ENCODE data around the gene MGST3. TPM values are rescaled to one million over a fixed set of nuclear protein-coding genes. Genes with fewer than 3 reads are reported as not detected.
"Not testable (repeated sequence)": the region's sequence is repeated elsewhere in the genome, so short reads cannot be mapped to it uniquely, and the experiment has no call there.

Gene MGST3
- total RNA-seq, 4 donors from 2014 or later: 76.7 to 196 (median 138) TPM

GRCh38 chr1:165634154-165634921 is 3.3 kb downstream of the MGST3 start:
- H3K4me1 ChIP-seq: peaks cover 0 to 22% of the 10 kb centered on the region in 2 donors
- TF ChIP-seq POLR2A (IDR thresholded peaks at IDR 0.05) (no peak), CTCF (IDR thresholded peaks at IDR 0.05) (no peak)
- H3K4me3 ChIP-seq: no peak overlapping the region
- no peaks in the 10 kb centered on the region for H3K36me3 ChIP-seq
- DNase-seq: no peak
- intact Hi-C loops (cut with DNase I; ENCODE audit: low total_unique reads): no loop called here
- no peak overlapping the region for H3K27ac ChIP-seq
- H3K27me3 ChIP-seq: no peaks in the 10 kb centered on the region
- H3K9me3 ChIP-seq: no peaks in the 10 kb centered on the region

- Histone ChIP-seq H3K36me3 (no peaks in the 10 kb centered on the region), H3K27ac (no peak overlapping the region), H3K4me1 (peaks cover 0 to 22% of the 10 kb centered on the region in 2 donors), H3K4me3 (no peak overlapping the region), H3K27me3 (no peaks in the 10 kb centered on the region), H3K9me3 (no peaks in the 10 kb centered on the region)
- intact Hi-C loops (cut with DNase I; ENCODE audit: low total_unique reads): no loop called here
- DNase-seq: no peak
- TF ChIP-seq CTCF (IDR thresholded peaks at IDR 0.05) (no peak), POLR2A (IDR thresholded peaks at IDR 0.05) (no peak)
Observed at GRCh38 chr1:165635329-165635728, 4.3 kb downstream of the MGST3 start.

GRCh38 chr1:165635823-165636222 is 4.8 kb downstream of the MGST3 start:
- no peak overlapping the region for H3K4me3 ChIP-seq
- no peaks in the 10 kb centered on the region for H3K36me3 ChIP-seq
- intact Hi-C loops (cut with DNase I; ENCODE audit: low total_unique reads): no loop called here
- no peaks in the 10 kb centered on the region for H3K9me3 ChIP-seq
- H3K27me3 ChIP-seq: no peaks in the 10 kb centered on the region
- no peak for DNase-seq
- H3K27ac ChIP-seq: no peak overlapping the region
- TF ChIP-seq CTCF (IDR thresholded peaks at IDR 0.05) (no peak), POLR2A (IDR thresholded peaks at IDR 0.05) (no peak)
- H3K4me1 ChIP-seq: peaks cover 0 to 22% of the 10 kb centered on the region in 2 donors

- intact Hi-C loops (cut with DNase I; ENCODE audit: low total_unique reads): no loop called here
- Histone ChIP-seq H3K27ac (peak overlapping the region in 1 of 2 donors; percentile 31), H3K9me3 (no peaks in the 10 kb centered on the region), H3K4me1 (peaks cover 0 to 26% of the 10 kb centered on the region in 2 donors), H3K27me3 (no peaks in the 10 kb centered on the region), H3K4me3 (no peak overlapping the region), H3K36me3 (no peaks in the 10 kb centered on the region)
- TF ChIP-seq CTCF (IDR thresholded peaks at IDR 0.05) (no peak), POLR2A (IDR thresholded peaks at IDR 0.05) (no peak)
- no peak for DNase-seq
Observed at GRCh38 chr1:165637427-165637826, 6.4 kb downstream of the MGST3 start.

- H3K9me3 ChIP-seq; H3K27me3 ChIP-seq; DNase-seq; H3K27ac ChIP-seq; H3K36me3 ChIP-seq; intact Hi-C loops (cut with DNase I; ENCODE audit: low total_unique reads); H3K4me3 ChIP-seq: not testable (repeated sequence)
- peaks cover 0 to 23% of the 10 kb centered on the region in 2 donors for H3K4me1 ChIP-seq
Observed at GRCh38 chr1:165638211-165638610, 7.2 kb downstream of the MGST3 start.

Data from uterus (tissue), 4 donors.